Mesothelial cell of epicardium (in vitro differentiated cells): ENCODE measurements around the gene CIPC. TPM values are rescaled to one million over a fixed set of nuclear protein-coding genes. Genes with fewer than 3 reads are reported as not detected.

Experiments
- DNase-seq, 2 experiments: peaks; one replicate each; pipeline ENCODE4 v3.0.0; 2021; ENCODE audit warnings: low spot score in 2 of 2; ENCODE audit not compliant: unreplicated experiment in 2 of 2
- H3K27ac Mint-ChIP-seq: 2 replicates; pipeline ENCODE4 v1.8.0; 2021; ENCODE audit warnings: mixed read lengths
- H3K27me3 Mint-ChIP-seq: 2 replicates; pipeline ENCODE4 v1.8.0; 2021; ENCODE audit warnings: low read depth, mixed read lengths
- H3K36me3 Mint-ChIP-seq: 2 replicates; pipeline ENCODE4 v1.8.0; 2021; ENCODE audit warnings: mixed read lengths
- H3K4me1 Mint-ChIP-seq: 2 replicates; pipeline ENCODE4 v1.8.0; 2021; ENCODE audit warnings: mixed read lengths
- H3K4me3 Mint-ChIP-seq: 2 replicates; pipeline ENCODE4 v1.8.0; 2021; ENCODE audit warnings: mild to moderate bottlenecking, moderate library complexity, mixed read lengths
- H3K9me3 Mint-ChIP-seq: 2 replicates; pipeline ENCODE4 v1.8.0; 2021; ENCODE audit warnings: mixed read lengths
- CTCF ChIP-seq: fragments of 200-600 bp; sonication (generic); IDR thresholded peaks from one replicate; pipeline ENCODE4 v1.5.0; 2021; ENCODE audit warnings: antibody characterized with exemption; ENCODE audit not compliant: unreplicated experiment
- total RNA-seq: library from RNA; stranded (reverse); gene quantifications from 3 replicates; pipeline ENCODE4 v1.2.1, GENCODE V29; 2021

Gene CIPC
- total RNA-seq, 1 donor from 2014 or later = 22.9 TPM

GRCh38 chr14:77055306-77055705, 42.8 kb upstream of the CIPC start:
- H3K27ac Mint-ChIP-seq = no peak overlapping the region
- TF ChIP-seq CTCF = no peak
- H3K4me3 Mint-ChIP-seq = no peak overlapping the region
- DNase-seq = no peak
- no peaks in the 10 kb centered on the region for H3K27me3 Mint-ChIP-seq
- H3K9me3 Mint-ChIP-seq = no peaks in the 10 kb centered on the region
- peaks cover 29% of the 10 kb centered on the region for H3K4me1 Mint-ChIP-seq
- H3K36me3 Mint-ChIP-seq = peaks cover 3% of the 10 kb centered on the region

- Mint-ChIP-seq H3K4me1 (peaks cover 25% of the 10 kb centered on the region), H3K9me3 (no peaks in the 10 kb centered on the region), H3K27ac (no peak overlapping the region), H3K4me3 (no peak overlapping the region), H3K27me3 (no peaks in the 10 kb centered on the region), H3K36me3 (peaks cover 3% of the 10 kb centered on the region)
- TF ChIP-seq CTCF = no peak
- DNase-seq = no peak
Observed at GRCh38 chr14:77055981-77056380, 42.1 kb upstream of the CIPC start.

- Mint-ChIP-seq H3K27ac (no peak overlapping the region), H3K4me1 (peaks cover 16% of the 10 kb centered on the region), H3K27me3 (no peaks in the 10 kb centered on the region), H3K36me3 (peaks cover 3% of the 10 kb centered on the region), H3K4me3 (no peak overlapping the region), H3K9me3 (no peaks in the 10 kb centered on the region)
- DNase-seq = no peak
- no peak for TF ChIP-seq CTCF
Observed at GRCh38 chr14:77058117-77058516, 39.9 kb upstream of the CIPC start.

GRCh38 chr14:77058785-77059184, 39.3 kb upstream of the CIPC start:
- no peaks in the 10 kb centered on the region for H3K27me3 Mint-ChIP-seq
- H3K4me3 Mint-ChIP-seq = no peak overlapping the region
- H3K27ac Mint-ChIP-seq = no peak overlapping the region
- peaks cover 14% of the 10 kb centered on the region for H3K4me1 Mint-ChIP-seq
- TF ChIP-seq CTCF = no peak
- no peaks in the 10 kb centered on the region for H3K9me3 Mint-ChIP-seq
- H3K36me3 Mint-ChIP-seq = peaks cover 3% of the 10 kb centered on the region
- no peak for DNase-seq

GRCh38 chr14:77059276-77059915, 38.7 kb upstream of the CIPC start:
- Mint-ChIP-seq H3K4me3 (no peak overlapping the region), H3K4me1 (peaks cover 14% of the 10 kb centered on the region), H3K36me3 (peaks cover 3% of the 10 kb centered on the region), H3K9me3 (no peaks in the 10 kb centered on the region), H3K27ac (no peak overlapping the region), H3K27me3 (no peaks in the 10 kb centered on the region)
- no peak for TF ChIP-seq CTCF
- no peak for DNase-seq
